PC-9 (cell line): ENCODE measurements around the gene JARID2.

Source experiments
- CTCF ChIP-seq: fragments of 200-600 bp; sonication (generic); conservative IDR thresholded peaks from 2 replicates; pipeline ENCODE4 v1.6.1; 2017; ENCODE audit warnings: mixed run types, antibody characterized with exemption, mild to moderate bottlenecking, moderate library complexity
- EZH2 ChIP-seq: fragments of 200-600 bp; sonication (generic); IDR thresholded peaks from 2 replicates; pipeline ENCODE4 v1.8.0; 2017; ENCODE audit warnings: antibody characterized with exemption, low read depth

GRCh38 chr6:15400572-15401004 lies 154.7 kb downstream of the JARID2 start:
- TF ChIP-seq CTCF (no peak), EZH2 (no peak)
